ENCODE data around the gene KCTD8.

GRCh38 chr4:44448521-44449461, at the start of gene KCTD8:
- TF ChIP-seq, protein P1, sequence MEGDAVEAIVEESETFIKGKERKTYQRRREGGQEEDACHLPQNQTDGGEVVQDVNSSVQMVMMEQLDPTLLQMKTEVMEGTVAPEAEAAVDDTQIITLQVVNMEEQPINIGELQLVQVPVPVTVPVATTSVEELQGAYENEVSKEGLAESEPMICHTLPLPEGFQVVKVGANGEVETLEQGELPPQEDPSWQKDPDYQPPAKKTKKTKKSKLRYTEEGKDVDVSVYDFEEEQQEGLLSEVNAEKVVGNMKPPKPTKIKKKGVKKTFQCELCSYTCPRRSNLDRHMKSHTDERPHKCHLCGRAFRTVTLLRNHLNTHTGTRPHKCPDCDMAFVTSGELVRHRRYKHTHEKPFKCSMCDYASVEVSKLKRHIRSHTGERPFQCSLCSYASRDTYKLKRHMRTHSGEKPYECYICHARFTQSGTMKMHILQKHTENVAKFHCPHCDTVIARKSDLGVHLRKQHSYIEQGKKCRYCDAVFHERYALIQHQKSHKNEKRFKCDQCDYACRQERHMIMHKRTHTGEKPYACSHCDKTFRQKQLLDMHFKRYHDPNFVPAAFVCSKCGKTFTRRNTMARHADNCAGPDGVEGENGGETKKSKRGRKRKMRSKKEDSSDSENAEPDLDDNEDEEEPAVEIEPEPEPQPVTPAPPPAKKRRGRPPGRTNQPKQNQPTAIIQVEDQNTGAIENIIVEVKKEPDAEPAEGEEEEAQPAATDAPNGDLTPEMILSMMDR (IDR thresholded peaks at IDR 0.05; ENCODE audit: extremely low read depth in 1 of 2, insufficient read depth in 1 of 2, low read depth in 1 of 2, low read length in 2 of 2), result peak; percentile 73 to 83
- TF ChIP-seq POLR2AphosphoS5 (IDR thresholded peaks at IDR 0.05; ENCODE audit: insufficient read depth, low read depth, low read length) (no peak), EZH2 (IDR thresholded peaks at IDR 0.05; ENCODE audit: borderline replicate concordance, low read depth, low read length, severe bottlenecking) (peak; percentile 25), POLR2A (IDR thresholded peaks at IDR 0.05; ENCODE audit: low read depth, low read length) (no peak), JUN (IDR thresholded peaks at IDR 0.05; ENCODE audit: borderline replicate concordance, insufficient read depth, insufficient read length, low read depth) (no peak), FOS (IDR thresholded peaks at IDR 0.05; ENCODE audit: borderline replicate concordance, insufficient read depth, low read length) (no peak), MYC (IDR thresholded peaks at IDR 0.05; ENCODE audit: low read depth, low read length) (no peak)
- TF ChIP-seq, protein P2, sequence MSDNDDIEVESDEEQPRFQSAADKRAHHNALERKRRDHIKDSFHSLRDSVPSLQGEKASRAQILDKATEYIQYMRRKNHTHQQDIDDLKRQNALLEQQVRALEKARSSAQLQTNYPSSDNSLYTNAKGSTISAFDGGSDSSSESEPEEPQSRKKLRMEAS (IDR thresholded peaks at IDR 0.05; ENCODE audit: insufficient read depth, insufficient read length), result no peak
